GM12891 (cell line): ENCODE results near the gene RINT1.

Experiments
- PAX5 ChIP-seq: IDR thresholded peaks from 2 replicates; pipeline ENCODE4 v1.6.1; 2011; ENCODE audit warnings: low read length, moderate library complexity, mild to moderate bottlenecking; ENCODE audit not compliant: insufficient read depth, severe bottlenecking
- POLR2A ChIP-seq: IDR thresholded peaks from 2 replicates; pipeline ENCODE4 v1.6.1; 2011; ENCODE audit warnings: low read depth, low read length, control low read depth
- POLR2AphosphoS5 ChIP-seq: IDR thresholded peaks from 2 replicates; pipeline ENCODE4 v1.6.1; 2011; ENCODE audit warnings: low read depth, low read length, control low read depth
- POU2F2 ChIP-seq: IDR thresholded peaks from 2 replicates; pipeline ENCODE4 v1.6.1; 2011; ENCODE audit warnings: low read depth, mild to moderate bottlenecking, control low read depth, low read length, moderate library complexity
- SPI1 ChIP-seq: IDR thresholded peaks from 2 replicates; pipeline ENCODE4 v1.6.1; 2011; ENCODE audit warnings: low read depth, low read length, control low read depth
- TAF1 ChIP-seq: IDR thresholded peaks from 2 replicates; pipeline ENCODE4 v1.6.1; 2011; ENCODE audit warnings: low read depth, low read length, control low read depth

DNA sequence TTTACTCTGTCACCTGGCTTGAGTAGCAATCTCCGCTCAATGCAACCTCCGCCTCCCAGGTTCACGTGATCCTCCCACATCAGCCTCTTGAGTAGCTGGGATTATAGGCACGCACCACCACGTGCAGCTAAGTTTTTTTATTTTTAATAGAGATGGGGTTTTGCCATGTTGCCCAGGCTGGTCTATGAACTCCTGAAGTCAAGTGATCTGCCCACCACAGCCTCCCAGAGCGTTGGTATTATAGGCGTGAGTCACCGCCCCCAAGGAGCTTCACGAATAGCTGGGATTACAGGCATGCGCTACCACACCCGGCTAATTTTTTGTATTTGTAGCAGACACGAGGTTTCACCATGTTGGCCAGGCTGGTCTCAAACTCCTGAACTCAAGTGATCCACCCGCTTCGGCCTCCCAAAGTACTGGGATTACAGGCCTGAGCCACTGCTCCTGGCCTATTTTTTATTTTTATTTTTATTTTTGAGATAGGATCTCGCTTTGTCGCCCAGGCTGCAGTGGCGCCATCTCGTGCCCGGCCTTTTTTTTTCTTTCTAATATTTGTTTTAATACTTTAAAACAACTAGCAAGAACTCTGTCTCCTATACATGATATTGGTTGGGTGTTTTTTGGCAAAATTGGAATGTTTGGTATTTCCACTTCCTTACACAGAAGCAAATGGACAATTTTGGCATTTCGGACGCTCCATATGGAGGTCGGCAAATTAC, 48.2 kb downstream of the RINT1 start:
- TF ChIP-seq PAX5 (no peak), POLR2A (no peak), SPI1 (no peak), POLR2AphosphoS5 (no peak), TAF1 (no peak), POU2F2 (no peak)
